ENCODE results near the gene DAP. TPM values are rescaled to one million over a fixed set of nuclear protein-coding genes. Genes with fewer than 3 reads are reported as not detected.

Gene DAP
- total RNA-seq, 1 donor from 2014 or later, result 25.8 TPM

- H3K4me3 ChIP-seq (ENCODE audit: low read depth, low read length), result no peak overlapping the region
- TF ChIP-seq CTCF (conservative IDR thresholded peaks at IDR 0.05; ENCODE audit: low read depth, low read length), result no peak
- no peak for DNase-seq (ENCODE audit: low read depth)
These were observed 17.3 kb upstream of the DAP start for GRCh38 chr5:10778179-10778910.

- TF ChIP-seq CTCF (conservative IDR thresholded peaks at IDR 0.05; ENCODE audit: low read depth, low read length), result peak; percentile 38
- DNase-seq (ENCODE audit: low read depth), result no peak
- H3K4me3 ChIP-seq (ENCODE audit: low read depth, low read length), result no peak overlapping the region
These were observed 14.6 kb upstream of the DAP start for GRCh38 chr5:10775646-10776045.

- no peak overlapping the region for H3K4me3 ChIP-seq (ENCODE audit: low read depth, low read length)
- no peak for DNase-seq (ENCODE audit: low read depth)
- no peak for TF ChIP-seq CTCF (conservative IDR thresholded peaks at IDR 0.05; ENCODE audit: low read depth, low read length)
These were observed 12.0 kb upstream of the DAP start for GRCh38 chr5:10772901-10773585.

GRCh38 chr5:10768328-10768899, 7.4 kb upstream of the DAP start:
- no peak for TF ChIP-seq CTCF (conservative IDR thresholded peaks at IDR 0.05; ENCODE audit: low read depth, low read length)
- no peak for DNase-seq (ENCODE audit: low read depth)

GRCh38 chr5:10762776-10763500, 1.9 kb upstream of the DAP start:
- no peak overlapping the region for H3K4me3 ChIP-seq (ENCODE audit: low read depth, low read length)
- no peak for TF ChIP-seq CTCF (conservative IDR thresholded peaks at IDR 0.05; ENCODE audit: low read depth, low read length)
- no peak for DNase-seq (ENCODE audit: low read depth)

More at GRCh38 chr5:10768328-10768899, 7.4 kb upstream of the DAP start:
- H3K4me3 ChIP-seq (ENCODE audit: low read depth, low read length), result no peak overlapping the region

- peak overlapping the region; percentile 54 for H3K4me3 ChIP-seq (ENCODE audit: low read depth, low read length)
- no peak for TF ChIP-seq CTCF (conservative IDR thresholded peaks at IDR 0.05; ENCODE audit: low read depth, low read length)
- DNase-seq (ENCODE audit: low read depth), result no peak
These were observed 1.1 kb upstream of the DAP start for GRCh38 chr5:10761933-10762775.

Data from epithelial cell of proximal tubule (primary cell).